Brain pericyte (primary cell): Measurements from ENCODE around the gene LACTB.

Experiments used
- DNase-seq: peaks from one replicate; pipeline ENCODE4 v3.0.0-alpha.2; 2012; ENCODE audit warnings: low read depth, low spot score

The LACTB gene, protein sequence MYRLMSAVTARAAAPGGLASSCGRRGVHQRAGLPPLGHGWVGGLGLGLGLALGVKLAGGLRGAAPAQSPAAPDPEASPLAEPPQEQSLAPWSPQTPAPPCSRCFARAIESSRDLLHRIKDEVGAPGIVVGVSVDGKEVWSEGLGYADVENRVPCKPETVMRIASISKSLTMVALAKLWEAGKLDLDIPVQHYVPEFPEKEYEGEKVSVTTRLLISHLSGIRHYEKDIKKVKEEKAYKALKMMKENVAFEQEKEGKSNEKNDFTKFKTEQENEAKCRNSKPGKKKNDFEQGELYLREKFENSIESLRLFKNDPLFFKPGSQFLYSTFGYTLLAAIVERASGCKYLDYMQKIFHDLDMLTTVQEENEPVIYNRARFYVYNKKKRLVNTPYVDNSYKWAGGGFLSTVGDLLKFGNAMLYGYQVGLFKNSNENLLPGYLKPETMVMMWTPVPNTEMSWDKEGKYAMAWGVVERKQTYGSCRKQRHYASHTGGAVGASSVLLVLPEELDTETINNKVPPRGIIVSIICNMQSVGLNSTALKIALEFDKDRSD

DNA sequence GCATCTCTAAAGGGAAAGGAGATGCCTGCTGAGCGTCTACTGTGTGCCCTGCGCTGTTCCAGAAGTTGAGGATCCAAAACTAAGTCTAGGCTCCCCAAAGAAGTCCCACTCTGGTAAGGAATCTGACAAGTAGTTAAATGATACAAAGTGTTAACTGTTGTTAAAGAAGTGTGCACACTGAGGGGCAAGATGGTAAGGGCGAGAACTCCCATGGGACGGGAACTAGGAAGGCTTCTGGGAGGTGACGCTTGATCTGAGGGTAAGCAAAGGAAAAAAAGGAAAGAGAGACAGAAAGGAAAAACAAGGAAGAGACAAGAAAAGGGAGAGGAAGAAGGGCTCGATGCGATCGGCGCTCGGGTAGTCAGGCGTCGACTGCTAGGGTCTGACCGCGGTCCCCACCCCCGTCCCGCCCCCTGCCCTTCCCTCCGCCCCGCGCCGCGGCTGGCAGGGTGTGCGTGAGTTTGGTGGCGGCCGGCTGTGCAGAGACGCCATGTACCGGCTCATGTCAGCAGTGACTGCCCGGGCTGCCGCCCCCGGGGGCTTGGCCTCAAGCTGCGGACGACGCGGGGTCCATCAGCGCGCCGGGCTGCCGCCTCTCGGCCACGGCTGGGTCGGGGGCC, at the start of gene LACTB:
Gene LACTB (plus strand): TSS at position 480 of the 620 bp plus-strand sequence. CDS start 11 bp downstream, at position 491.
- peak; percentile 25 for DNase-seq

GRCh38 chr15:63072023-63072650, 49.5 kb upstream of the LACTB start:
- no peak for DNase-seq

GRCh38 chr15:63072809-63073277, 48.8 kb upstream of the LACTB start:
- no peak for DNase-seq

DNA sequence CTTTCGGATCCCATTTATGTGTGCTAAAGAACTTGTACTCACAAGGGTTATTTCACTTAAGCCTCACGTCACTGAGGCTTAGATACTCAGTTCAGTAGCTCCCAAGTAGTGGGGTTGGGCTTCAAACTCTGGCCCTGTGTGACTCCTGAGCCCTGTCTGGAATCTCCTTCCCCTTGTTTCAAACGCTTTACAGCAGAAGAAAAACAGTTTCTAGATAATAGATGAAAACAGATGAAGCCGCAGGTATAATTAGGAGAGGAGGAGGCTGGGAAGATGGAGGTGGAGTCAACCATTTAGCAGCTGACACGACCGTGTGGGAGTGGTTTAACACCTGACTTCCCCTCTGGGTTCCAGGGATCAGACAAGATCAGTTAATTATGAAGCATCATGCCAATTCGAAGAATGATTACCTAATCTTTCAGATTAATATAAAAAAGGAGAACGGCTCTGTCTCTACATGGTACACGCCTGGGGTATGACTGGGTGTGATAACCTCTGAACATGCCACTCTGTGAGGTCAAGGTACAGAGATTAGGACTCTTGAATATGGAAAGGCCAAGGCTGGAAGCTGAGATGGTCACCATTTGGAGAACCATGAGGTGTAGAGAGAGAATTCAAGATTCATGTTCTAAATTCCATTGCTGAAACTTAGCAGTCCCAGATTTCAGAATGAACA, 48.0 kb upstream of the LACTB start:
- no peak for DNase-seq

- DNase-seq, result no peak
These were observed 46.4 kb upstream of the LACTB start for GRCh38 chr15:63075015-63075983.

GRCh38 chr15:63075984-63076713, 45.5 kb upstream of the LACTB start:
- no peak for DNase-seq

DNA sequence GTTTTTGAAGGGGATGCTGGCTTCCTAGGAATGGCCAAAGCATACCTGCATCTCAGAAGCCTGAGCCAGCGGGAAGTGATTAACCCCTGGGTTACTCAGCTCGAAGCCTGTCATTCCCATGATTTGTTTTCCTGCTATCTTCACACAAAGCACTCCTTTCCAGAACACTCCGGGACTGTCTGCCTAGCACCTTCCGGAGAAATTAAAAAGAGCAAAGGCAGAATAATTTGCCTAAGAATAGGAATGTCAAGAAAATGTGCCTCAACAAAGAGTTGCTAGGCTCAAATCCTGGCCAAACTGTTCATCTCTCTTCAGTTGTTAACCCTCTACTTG, 45.0 kb upstream of the LACTB start:
- no peak for DNase-seq

DNA sequence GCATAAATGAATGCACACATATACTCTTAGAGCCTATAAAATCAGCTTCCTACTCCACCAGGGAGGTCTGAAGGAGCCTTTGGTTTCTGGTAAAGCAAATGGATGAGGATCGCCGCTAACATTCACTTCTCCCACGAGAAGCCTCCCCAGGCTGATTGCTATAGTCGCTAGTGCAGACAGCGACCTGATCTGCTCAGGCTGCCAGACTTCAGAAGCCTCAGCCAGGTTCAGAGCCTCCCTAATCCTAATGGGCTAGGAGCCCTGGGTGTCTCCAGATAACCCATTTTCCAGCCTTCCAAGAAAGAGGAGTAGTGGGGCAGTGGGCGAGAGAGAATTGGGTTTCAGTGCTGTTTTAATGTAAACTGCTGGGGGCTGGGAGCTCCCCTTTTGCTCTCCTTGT, 43.7 kb upstream of the LACTB start:
- DNase-seq, result no peak

GRCh38 chr15:63079947-63080626, 41.6 kb upstream of the LACTB start:
- no peak for DNase-seq

DNA sequence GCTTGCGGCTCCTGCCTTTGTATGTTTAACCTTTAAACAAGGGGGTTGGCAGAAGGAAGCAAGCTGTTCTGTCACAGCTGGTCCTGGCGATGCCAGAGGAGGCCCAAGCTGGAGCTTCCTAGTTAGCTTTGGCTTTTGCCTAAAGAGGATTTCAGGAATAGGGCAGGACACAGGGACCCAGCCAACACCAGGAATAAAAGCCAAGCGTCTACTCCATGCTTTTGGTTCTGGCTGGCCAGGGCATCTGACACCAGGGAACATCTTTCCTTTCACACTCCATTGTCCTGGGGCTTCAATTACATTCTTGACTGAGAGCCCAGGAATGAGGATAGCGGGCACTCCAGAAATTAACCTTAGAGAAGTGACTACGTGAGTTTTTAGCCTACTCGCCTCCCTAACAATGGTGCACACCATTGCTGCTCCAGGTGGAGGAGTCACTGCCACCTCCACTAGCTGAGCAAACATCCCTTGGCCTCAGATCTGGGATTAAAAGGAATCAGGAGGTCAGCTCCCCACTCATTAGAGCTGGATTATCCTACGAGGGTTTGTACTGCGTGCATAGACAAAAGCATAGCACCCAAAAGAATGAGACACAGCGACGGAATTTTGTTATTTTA, 40.9 kb upstream of the LACTB start:
- no peak for DNase-seq

- DNase-seq, result no peak
These were observed 39.3 kb upstream of the LACTB start for GRCh38 chr15:63082366-63082765.

DNA sequence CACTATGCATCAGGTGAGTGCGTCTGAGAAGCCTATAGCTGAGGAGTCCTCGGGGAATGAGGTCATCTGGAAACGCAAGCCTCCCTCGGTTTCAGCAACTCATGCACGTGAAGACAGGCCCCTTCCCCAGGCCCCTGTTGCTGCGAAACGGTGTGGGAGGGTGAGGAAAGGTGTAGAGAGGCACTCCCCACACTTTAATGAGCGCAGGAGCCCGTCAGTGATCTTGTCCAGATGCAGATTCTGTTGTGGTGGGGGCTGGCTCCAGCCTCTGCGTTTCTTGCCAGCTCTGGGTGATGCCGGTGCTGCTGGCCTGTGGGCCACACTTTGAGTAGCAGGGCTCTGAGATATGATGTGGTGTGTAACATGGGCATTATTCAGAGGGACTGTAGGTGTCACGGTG, 38.6 kb upstream of the LACTB start:
- DNase-seq, result no peak

- no peak for DNase-seq
These were observed 38.1 kb upstream of the LACTB start for GRCh38 chr15:63083541-63083940.

- no peak for DNase-seq
These were observed 36.9 kb upstream of the LACTB start for GRCh38 chr15:63084806-63085205.

DNA sequence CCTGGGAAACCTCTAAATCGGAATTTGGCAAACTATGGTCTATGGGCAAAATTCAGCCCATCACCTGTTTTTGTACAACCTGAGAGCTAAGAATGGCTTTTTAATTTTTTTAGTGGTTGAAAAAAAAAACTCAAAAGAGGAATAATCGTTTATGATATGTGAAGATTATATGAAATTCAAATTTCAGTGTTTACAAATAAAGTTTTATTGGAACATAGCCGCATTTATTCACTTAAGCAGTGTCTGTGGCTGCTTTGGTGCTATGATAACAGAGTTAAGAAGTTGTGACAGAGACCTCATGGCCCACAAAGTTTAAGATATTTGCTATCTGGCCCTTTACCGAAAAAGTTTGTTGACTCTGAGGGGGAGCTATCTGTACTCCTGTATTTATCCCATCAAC, 36.4 kb upstream of the LACTB start:
- no peak for DNase-seq

GRCh38 chr15:63086271-63086670, 35.4 kb upstream of the LACTB start:
- no peak for DNase-seq

- DNase-seq, result no peak
These were observed 34.7 kb upstream of the LACTB start for GRCh38 chr15:63086947-63087346.

- no peak for DNase-seq
These were observed 33.0 kb upstream of the LACTB start for GRCh38 chr15:63088533-63089245.
